Astrocyte of the cerebellum (primary cell): Measurements from ENCODE around the gene GRPEL2.

Source experiments
- DNase-seq: peaks from one replicate; pipeline ENCODE4 v3.0.0-alpha.2; 2011; ENCODE audit warnings: low read depth
- H3K4me3 ChIP-seq: 2 replicates; pipeline ENCODE4 v1.5.1; 2011; ENCODE audit warnings: mild to moderate bottlenecking, low read depth, low read length, moderate library complexity
- CTCF ChIP-seq: IDR thresholded peaks from 2 replicates; pipeline ENCODE4 v1.5.1; 2012; ENCODE audit warnings: low read length, low read depth, moderate library complexity, mild to moderate bottlenecking; ENCODE audit errors: missing control alignments
- in situ Hi-C: cut with HindIII; loops from 2 replicates; pipeline ENCODE4 v1.10.0; 2017; ENCODE audit warnings: low sequenced_read_pairs

GRPEL2 gene

DNA sequence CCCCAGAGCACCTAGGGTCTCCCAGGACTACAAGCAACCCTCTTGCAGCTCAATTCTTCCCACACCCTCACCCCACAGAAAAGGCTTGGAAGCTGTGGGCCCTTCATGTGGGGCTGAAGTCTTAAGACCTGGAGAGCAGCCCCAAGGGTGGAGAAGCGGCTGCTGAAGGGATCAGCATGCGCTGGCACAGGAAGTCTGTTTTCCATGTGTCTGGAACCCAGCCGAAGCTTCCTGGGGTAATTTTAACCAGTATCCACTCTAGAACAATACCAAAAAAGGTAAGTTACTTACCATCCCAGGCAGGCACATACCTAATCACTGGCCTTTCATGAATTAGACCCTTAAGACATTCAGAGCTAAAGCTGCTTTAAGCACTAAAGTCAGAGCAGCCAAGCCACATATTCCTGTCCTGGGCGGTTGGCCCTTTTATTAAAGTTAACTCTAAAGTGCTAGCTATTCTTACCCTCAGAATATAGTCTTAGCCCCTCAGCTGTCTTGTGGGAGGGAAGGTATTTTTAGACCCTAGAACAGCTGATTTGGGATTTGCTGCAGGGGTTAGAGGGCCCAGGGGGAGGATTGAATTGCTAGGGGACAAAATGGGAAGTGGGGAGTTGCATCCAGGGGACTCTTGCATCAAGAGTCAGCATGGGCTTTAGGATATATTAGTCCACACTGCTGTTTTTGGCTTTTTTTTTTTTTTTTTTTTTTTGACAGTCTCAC, 26.9 kb downstream of the GRPEL2 start:
- TF ChIP-seq CTCF, result no peak
- DNase-seq, result no peak
- H3K4me3 ChIP-seq, result no peak overlapping the region
- in situ Hi-C loops, result no loop called here

GRCh38 chr5:149372932-149373331, 27.6 kb downstream of the GRPEL2 start:
- TF ChIP-seq CTCF, result no peak
- H3K4me3 ChIP-seq, result no peak overlapping the region
- in situ Hi-C loops, result no loop called here
- DNase-seq, result no peak

GRCh38 chr5:149374303-149374702, 29.0 kb downstream of the GRPEL2 start:
- TF ChIP-seq CTCF, result no peak
- no peak for DNase-seq
- no peak overlapping the region for H3K4me3 ChIP-seq
- in situ Hi-C loops, result no loop called here

- TF ChIP-seq CTCF, result no peak
- in situ Hi-C loops, result no loop called here
- no peak for DNase-seq
- no peak overlapping the region for H3K4me3 ChIP-seq
Observed at GRCh38 chr5:149374801-149375200, 29.5 kb downstream of the GRPEL2 start.

DNA sequence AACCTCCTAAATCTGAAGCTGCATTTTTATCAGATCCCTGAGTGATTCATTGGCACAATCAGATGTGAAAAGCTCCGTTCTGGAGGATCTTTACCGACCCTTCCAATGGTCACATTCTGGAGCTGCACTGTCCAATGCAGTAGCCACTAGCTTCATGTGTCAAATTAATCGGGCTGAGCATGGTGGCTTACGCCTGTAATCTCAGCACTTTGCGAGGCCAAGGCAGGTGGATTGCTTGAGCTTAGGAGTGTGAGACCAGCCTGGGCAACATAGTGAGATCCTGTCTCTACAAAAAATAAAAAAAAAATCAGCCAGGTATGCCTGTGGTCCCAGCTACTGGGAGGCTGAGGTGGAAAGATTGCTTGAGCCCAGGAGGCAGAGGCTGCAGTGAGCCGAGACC, 30.1 kb downstream of the GRPEL2 start:
- H3K4me3 ChIP-seq, result no peak overlapping the region
- TF ChIP-seq CTCF, result no peak
- no peak for DNase-seq
- in situ Hi-C loops, result no loop called here

DNA sequence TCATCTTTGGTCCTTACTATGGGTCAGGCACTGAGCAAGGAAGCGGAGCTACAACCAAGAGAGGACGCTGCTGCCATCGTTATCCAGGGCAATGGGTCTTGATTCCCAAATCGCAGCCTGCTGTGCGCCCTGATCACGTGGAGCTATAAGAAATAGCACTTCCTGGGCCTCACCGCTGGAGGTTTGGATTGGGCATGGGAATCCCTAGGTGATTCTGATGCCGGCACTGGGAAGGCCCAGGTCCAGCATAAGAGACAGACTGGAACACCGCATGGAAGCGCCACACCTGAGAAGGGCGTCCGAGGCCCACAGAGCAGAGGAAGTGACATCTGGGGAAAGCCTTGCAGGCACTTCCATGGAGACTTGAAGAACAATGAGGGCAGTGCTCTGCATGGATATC, 30.8 kb downstream of the GRPEL2 start:
- in situ Hi-C loops, result no loop called here
- TF ChIP-seq CTCF, result no peak
- DNase-seq, result no peak
- H3K4me3 ChIP-seq, result no peak overlapping the region
